Measurements from ENCODE around the gene CUEDC2.

Gene CUEDC2

DNA sequence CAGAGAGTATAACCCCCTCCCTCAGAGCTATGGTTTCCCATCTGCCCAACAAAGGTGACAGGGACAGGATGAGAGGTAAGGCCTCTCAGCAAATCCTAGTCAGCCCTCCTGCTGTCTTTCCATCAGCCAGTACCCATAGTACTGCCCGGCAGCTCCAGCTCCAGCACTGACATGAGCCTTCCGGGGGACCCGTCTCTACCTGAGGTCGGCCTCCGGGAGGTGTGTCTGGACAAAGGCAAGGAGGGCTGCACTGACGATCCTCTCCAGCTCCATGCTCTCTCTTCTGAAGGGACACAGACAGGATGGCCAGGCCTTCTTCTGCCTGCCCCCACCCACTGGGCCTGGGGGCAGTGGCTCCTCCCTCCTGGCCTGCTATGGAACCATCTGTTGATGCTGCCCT, 7.5 kb downstream of the CUEDC2 start:
- H3K27me3 ChIP-seq (ENCODE audit: control insufficient read depth, insufficient read depth, low read length, poor library complexity, severe bottlenecking), result peaks cover 14% of the 10 kb centered on the region
- peaks cover 15% of the 10 kb centered on the region for H3K4me1 ChIP-seq (ENCODE audit: control insufficient read depth, insufficient read depth, low read length)
- WGBS, 2 experiments, result 90 to 92% methylated on average over 6 of the region's 6 CpGs
- H3K27ac ChIP-seq (ENCODE audit: insufficient read depth, low read depth, low read length, poor library complexity, severe bottlenecking), result no peak overlapping the region
- no peak overlapping the region for H3K4me3 ChIP-seq (ENCODE audit: insufficient read depth, low read depth, low read length)
- H3K36me3 ChIP-seq (ENCODE audit: control insufficient read depth, insufficient read depth, low read length), result peaks cover 11% of the 10 kb centered on the region
- H3K9me3 ChIP-seq (ENCODE audit: control insufficient read depth, low read length), result no peaks in the 10 kb centered on the region

GRCh38 chr10:102424145-102424544, 8.2 kb downstream of the CUEDC2 start:
- H3K4me1 ChIP-seq (ENCODE audit: control insufficient read depth, insufficient read depth, low read length), result peaks cover 17% of the 10 kb centered on the region
- H3K27ac ChIP-seq (ENCODE audit: insufficient read depth, low read depth, low read length, poor library complexity, severe bottlenecking), result no peak overlapping the region
- 89 to 90% methylated on average over 9 of the region's 9 CpGs for WGBS, 2 experiments
- H3K4me3 ChIP-seq (ENCODE audit: insufficient read depth, low read depth, low read length), result no peak overlapping the region
- H3K36me3 ChIP-seq (ENCODE audit: control insufficient read depth, insufficient read depth, low read length), result peaks cover 11% of the 10 kb centered on the region
- H3K9me3 ChIP-seq (ENCODE audit: control insufficient read depth, low read length), result no peaks in the 10 kb centered on the region
- H3K27me3 ChIP-seq (ENCODE audit: control insufficient read depth, insufficient read depth, low read length, poor library complexity, severe bottlenecking), result peaks cover 14% of the 10 kb centered on the region

GRCh38 chr10:102423372-102423968, 8.9 kb downstream of the CUEDC2 start:
- no peak overlapping the region for H3K27ac ChIP-seq (ENCODE audit: insufficient read depth, low read depth, low read length, poor library complexity, severe bottlenecking)
- peaks cover 16% of the 10 kb centered on the region for H3K27me3 ChIP-seq (ENCODE audit: control insufficient read depth, insufficient read depth, low read length, poor library complexity, severe bottlenecking)
- no peaks in the 10 kb centered on the region for H3K9me3 ChIP-seq (ENCODE audit: control insufficient read depth, low read length)
- 93 to 95% methylated on average over 13 of the region's 13 CpGs for WGBS, 2 experiments
- peaks cover 22% of the 10 kb centered on the region for H3K4me1 ChIP-seq (ENCODE audit: control insufficient read depth, insufficient read depth, low read length)
- H3K36me3 ChIP-seq (ENCODE audit: control insufficient read depth, insufficient read depth, low read length), result peaks cover 11% of the 10 kb centered on the region
- no peak overlapping the region for H3K4me3 ChIP-seq (ENCODE audit: insufficient read depth, low read depth, low read length)

DNA sequence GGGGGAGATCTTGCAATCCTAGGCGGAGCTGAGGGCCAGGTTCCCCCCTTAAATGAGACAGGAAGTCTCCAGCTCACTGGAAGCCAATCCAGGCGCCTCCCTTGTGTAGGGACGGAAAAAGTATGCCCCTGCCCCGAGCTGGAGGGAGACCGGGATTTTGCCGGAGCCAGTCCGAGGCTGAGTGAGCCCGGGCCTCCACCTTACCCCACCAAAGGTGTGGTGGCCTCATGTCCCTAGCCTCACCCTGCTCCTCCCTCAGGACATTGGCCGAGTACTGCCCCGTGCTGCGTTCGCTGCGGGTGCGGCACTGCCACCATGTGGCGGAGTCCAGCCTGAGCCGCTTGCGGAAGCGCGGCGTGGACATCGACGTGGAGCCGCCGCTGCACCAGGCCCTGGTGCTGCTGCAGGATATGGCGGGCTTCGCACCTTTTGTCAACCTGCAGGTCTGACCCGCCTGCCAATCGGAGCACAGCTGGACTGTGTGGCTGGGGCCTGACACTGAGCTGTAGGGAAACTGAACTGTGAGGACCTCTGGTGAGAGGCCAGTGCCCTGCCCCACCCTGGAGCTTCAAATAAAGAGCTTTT, 9.7 kb downstream of the CUEDC2 start:
- Histone ChIP-seq H3K27me3 (ENCODE audit: control insufficient read depth, insufficient read depth, low read length, poor library complexity, severe bottlenecking) (peaks cover 21% of the 10 kb centered on the region), H3K4me1 (ENCODE audit: control insufficient read depth, insufficient read depth, low read length) (peaks cover 29% of the 10 kb centered on the region), H3K36me3 (ENCODE audit: control insufficient read depth, insufficient read depth, low read length) (peaks cover 11% of the 10 kb centered on the region), H3K27ac (ENCODE audit: insufficient read depth, low read depth, low read length, poor library complexity, severe bottlenecking) (no peak overlapping the region), H3K4me3 (ENCODE audit: insufficient read depth, low read depth, low read length) (no peak overlapping the region), H3K9me3 (ENCODE audit: control insufficient read depth, low read length) (no peaks in the 10 kb centered on the region)
- WGBS, 2 experiments, result 22 to 23% methylated on average over 28 of the region's 28 CpGs

DNA sequence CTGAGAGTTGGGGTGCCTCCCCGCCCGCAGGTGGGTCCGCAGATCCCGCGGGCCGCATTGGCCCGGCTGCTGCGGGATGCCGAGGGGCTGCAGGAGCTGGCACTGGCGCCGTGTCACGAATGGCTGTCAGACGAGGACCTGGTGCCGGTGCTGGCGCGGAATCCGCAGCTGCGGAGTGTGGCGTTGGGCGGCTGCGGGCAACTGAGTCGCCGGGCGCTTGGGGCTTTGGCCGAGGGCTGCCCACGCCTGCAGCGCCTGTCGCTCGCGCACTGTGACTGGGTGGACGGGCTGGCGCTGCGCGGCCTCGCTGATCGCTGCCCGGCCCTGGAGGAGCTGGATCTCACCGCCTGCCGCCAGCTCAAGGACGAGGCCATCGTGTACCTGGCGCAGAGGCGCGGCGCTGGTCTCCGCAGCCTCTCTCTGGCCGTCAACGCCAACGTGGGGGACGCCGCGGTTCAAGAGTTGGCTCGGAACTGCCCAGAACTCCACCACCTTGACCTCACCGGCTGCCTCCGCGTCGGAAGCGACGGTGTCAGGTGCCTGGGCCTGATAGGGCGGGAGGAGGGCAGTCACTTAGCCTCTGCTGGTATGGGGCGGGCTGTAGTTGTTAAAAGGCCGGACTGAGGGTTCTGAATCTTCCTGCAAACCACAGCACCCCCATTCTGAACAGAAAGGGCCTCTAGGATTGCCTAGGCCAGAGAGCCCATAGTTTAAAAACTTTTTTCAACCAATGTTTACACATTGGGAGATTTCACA, 10.4 kb downstream of the CUEDC2 start:
- Histone ChIP-seq H3K27me3 (ENCODE audit: control insufficient read depth, insufficient read depth, low read length, poor library complexity, severe bottlenecking) (peaks cover 21% of the 10 kb centered on the region), H3K4me3 (ENCODE audit: insufficient read depth, low read depth, low read length) (peak overlapping the region; percentile 89), H3K36me3 (ENCODE audit: control insufficient read depth, insufficient read depth, low read length) (peaks cover 11% of the 10 kb centered on the region), H3K27ac (ENCODE audit: insufficient read depth, low read depth, low read length, poor library complexity, severe bottlenecking) (no peak overlapping the region), H3K4me1 (ENCODE audit: control insufficient read depth, insufficient read depth, low read length) (peaks cover 29% of the 10 kb centered on the region), H3K9me3 (ENCODE audit: control insufficient read depth, low read length) (no peaks in the 10 kb centered on the region)
- WGBS, 2 experiments, result 4 to 5% methylated on average over 62 of the region's 62 CpGs

- Histone ChIP-seq H3K27ac (ENCODE audit: insufficient read depth, low read depth, low read length, poor library complexity, severe bottlenecking) (no peak overlapping the region), H3K27me3 (ENCODE audit: control insufficient read depth, insufficient read depth, low read length, poor library complexity, severe bottlenecking) (peaks cover 21% of the 10 kb centered on the region)
- WGBS, 2 experiments, result 0 to 1% methylated on average over 14 of the region's 14 CpGs
These were observed 10.9 kb downstream of the CUEDC2 start for GRCh38 chr10:102421507-102421756.

DNA sequence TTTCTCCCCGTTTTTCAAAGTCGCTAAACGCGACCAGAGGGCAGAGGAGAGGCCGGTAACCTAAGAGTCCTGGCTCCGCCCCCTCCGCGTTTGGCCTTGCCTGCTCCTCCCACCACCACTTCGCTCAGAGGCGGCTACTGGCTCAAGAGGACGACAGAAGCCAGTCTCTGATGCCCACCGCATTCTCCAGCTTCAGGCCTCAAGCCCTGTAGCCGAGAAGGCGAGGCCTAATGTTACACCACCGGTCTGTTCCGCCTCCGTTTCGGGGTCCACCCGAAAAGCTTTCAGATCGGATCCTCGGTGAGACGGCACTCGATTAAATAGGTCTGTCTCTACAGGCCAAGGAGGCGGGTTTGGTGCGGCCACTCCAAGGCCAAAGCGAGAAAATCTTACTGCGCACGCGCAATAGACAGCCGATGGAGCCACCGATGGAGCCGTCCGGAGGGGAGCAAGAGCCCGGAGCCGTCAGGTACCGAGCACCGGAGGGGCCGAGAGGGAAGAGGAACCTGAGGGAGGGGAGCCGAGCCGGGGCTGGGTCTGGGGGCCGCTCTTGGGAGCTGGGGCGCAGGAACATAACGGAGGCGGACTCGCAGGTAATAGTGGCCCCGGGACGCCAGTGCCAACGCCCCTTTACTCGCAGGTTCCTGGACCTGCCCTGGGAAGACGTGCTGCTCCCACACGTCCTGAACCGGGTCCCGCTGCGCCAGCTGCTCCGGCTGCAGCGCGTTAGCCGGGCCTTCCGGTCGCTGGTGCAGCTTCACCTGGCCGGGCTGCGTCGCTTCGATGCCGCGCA, 11.5 kb downstream of the CUEDC2 start, which contains the start of gene FBXL15:
Gene FBXL15 (plus strand): TSS at position 123 of the 793 bp plus-strand sequence. CDS start 294 bp downstream, at position 417.
- Histone ChIP-seq H3K27ac (ENCODE audit: insufficient read depth, low read depth, low read length, poor library complexity, severe bottlenecking) (peak within 1 kb of the TSS; percentile 38), H3K4me3 (ENCODE audit: insufficient read depth, low read depth, low read length) (peak within 1 kb of the TSS; percentile 89), H3K36me3 (ENCODE audit: control insufficient read depth, insufficient read depth, low read length) (peaks cover 11% of the 10 kb centered on the region), H3K4me1 (ENCODE audit: control insufficient read depth, insufficient read depth, low read length) (peaks cover 31% of the 10 kb centered on the region), H3K9me3 (ENCODE audit: control insufficient read depth, low read length) (no peaks in the 10 kb centered on the region), H3K27me3 (ENCODE audit: control insufficient read depth, insufficient read depth, low read length, poor library complexity, severe bottlenecking) (peaks cover 21% of the 10 kb centered on the region)
- 0% methylated on average over 66 of the region's 66 CpGs for WGBS, 2 experiments

More at GRCh38 chr10:102421507-102421756, 10.9 kb downstream of the CUEDC2 start:
- Histone ChIP-seq H3K4me1 (ENCODE audit: control insufficient read depth, insufficient read depth, low read length) (peaks cover 29% of the 10 kb centered on the region), H3K4me3 (ENCODE audit: insufficient read depth, low read depth, low read length) (peak overlapping the region; percentile 89), H3K36me3 (ENCODE audit: control insufficient read depth, insufficient read depth, low read length) (peaks cover 11% of the 10 kb centered on the region), H3K9me3 (ENCODE audit: control insufficient read depth, low read length) (no peaks in the 10 kb centered on the region)

DNA sequence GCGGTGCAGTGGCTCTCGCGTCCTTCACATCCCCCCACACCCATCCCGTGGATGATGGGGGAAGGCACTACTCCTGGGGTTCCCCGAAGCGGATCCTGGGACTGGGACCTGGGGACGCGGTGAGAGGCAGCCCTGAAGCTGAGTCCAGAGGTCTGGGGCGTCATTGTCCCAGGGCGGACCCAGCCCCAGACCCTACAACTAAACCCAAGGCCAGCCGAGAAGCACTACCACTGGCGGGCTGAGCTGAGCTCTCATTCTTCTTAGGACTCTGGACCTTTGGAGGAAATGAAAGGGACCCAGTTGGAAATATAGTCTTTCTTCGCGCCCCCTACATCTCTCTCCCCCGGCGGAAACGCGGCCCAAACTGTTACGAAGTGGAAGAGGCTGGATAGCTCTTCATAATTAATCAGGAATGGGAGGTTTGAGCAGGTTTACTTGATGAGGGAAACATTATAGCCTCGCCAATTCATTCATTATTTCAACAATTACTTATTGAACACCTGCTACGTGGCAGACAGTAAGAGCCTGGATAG, 12.1 kb downstream of the CUEDC2 start:
- Histone ChIP-seq H3K27ac (ENCODE audit: insufficient read depth, low read depth, low read length, poor library complexity, severe bottlenecking) (peak overlapping the region; percentile 38), H3K9me3 (ENCODE audit: control insufficient read depth, low read length) (no peaks in the 10 kb centered on the region), H3K27me3 (ENCODE audit: control insufficient read depth, insufficient read depth, low read length, poor library complexity, severe bottlenecking) (peaks cover 21% of the 10 kb centered on the region), H3K4me1 (ENCODE audit: control insufficient read depth, insufficient read depth, low read length) (peaks cover 37% of the 10 kb centered on the region), H3K4me3 (ENCODE audit: insufficient read depth, low read depth, low read length) (peak overlapping the region; percentile 89), H3K36me3 (ENCODE audit: control insufficient read depth, insufficient read depth, low read length) (peaks cover 11% of the 10 kb centered on the region)
- WGBS, 2 experiments, result 1 to 2% methylated on average over 21 of the region's 21 CpGs

DNA sequence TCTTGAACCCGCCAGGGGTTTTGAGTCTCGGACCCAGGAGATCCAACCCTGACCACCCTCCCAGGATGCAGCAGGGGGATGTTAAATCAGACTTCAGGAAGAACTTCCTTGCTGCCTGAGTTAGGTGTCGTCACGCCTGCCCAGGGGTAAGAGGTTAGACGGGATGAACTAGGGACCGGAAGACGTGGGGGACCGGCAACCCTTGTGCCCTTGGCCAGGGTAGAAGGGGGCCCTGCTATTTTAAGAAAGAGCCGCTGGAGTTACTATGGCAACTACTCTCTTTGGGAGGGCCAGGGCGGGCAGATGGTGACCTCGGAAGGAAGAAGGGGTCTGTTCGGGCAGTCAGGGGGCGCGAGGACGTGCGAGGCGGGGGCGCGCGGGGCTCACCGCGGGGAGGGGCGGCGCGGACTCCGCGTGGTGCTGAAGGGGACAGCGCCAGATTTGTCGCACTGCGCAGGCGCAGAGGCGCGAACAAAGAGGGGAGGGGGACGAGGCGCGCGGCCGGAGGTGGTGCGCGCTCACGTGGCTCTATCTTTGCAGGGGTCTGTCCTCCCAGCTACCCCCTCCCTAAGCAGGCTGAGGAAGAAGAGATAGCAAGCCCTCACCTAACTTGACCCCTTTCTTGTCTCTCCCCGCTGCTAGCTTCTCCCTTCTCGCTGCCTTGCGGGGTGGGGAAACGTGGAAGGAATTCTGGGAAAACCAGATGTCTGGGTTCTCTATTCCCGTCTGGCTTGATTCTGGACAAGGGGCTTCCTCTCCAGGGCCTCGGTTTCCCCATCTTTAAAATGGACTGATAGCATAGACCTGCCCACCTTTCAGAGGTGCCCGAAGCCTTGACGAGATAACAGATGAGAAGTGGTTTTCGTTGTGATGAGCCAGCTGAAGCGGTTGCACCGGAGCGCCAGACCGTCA, 12.8 kb downstream of the CUEDC2 start:
- Histone ChIP-seq H3K27ac (ENCODE audit: insufficient read depth, low read depth, low read length, poor library complexity, severe bottlenecking) (peak overlapping the region; percentile 68), H3K27me3 (ENCODE audit: control insufficient read depth, insufficient read depth, low read length, poor library complexity, severe bottlenecking) (peaks cover 21% of the 10 kb centered on the region), H3K36me3 (ENCODE audit: control insufficient read depth, insufficient read depth, low read length) (peaks cover 11% of the 10 kb centered on the region), H3K4me1 (ENCODE audit: control insufficient read depth, insufficient read depth, low read length) (peaks cover 44% of the 10 kb centered on the region), H3K4me3 (ENCODE audit: insufficient read depth, low read depth, low read length) (peak overlapping the region; percentile 89), H3K9me3 (ENCODE audit: control insufficient read depth, low read length) (no peaks in the 10 kb centered on the region)
- 1% methylated on average over 54 of the region's 54 CpGs for WGBS, 2 experiments

All from ectodermal cell (in vitro differentiated cells).